GM13977 (cell line): Measurements from ENCODE around the gene NELFA.
A peak's percentile ranks its signal among the peaks of the same experiment; 100 is the strongest.
"Not testable (repeated sequence)": the region's sequence is repeated elsewhere in the genome, so short reads cannot be mapped to it uniquely, and the experiment has no call there.

Experiments
- DNase-seq: peaks from one replicate; pipeline ENCODE4 v3.0.0; 2012; ENCODE audit warnings: low spot score
- CTCF ChIP-seq: IDR thresholded peaks from 2 replicates; pipeline ENCODE4 v1.5.1; 2012; ENCODE audit warnings: mild to moderate bottlenecking, control low read depth; ENCODE audit not compliant: insufficient read depth; ENCODE audit errors: extremely low read depth, missing control alignments
- in situ Hi-C: fragments of 300-500 bp; cut with MboI; formaldehyde crosslinking; loops from one replicate; pipeline ENCODE4 v1.12.0; 2022; ENCODE audit warnings: low sequenced_read_pairs, low pct_unique_long_range_greater_than_20kb, mixed read lengths, inconsistent platforms; ENCODE audit not compliant: unreplicated experiment

NELFA gene

GRCh38 chr4:2040391-2041238 lies 31.8 kb upstream of the NELFA start:
- no peak for TF ChIP-seq CTCF
- DNase-seq, result peak; percentile 51
- in situ Hi-C loops, result no loop called here

- in situ Hi-C loops, result no loop called here
- no peak for DNase-seq
- no peak for TF ChIP-seq CTCF
Observed at GRCh38 chr4:2036866-2037265, 28.1 kb upstream of the NELFA start.

- in situ Hi-C loops, result no loop called here
- no peak for DNase-seq
- TF ChIP-seq CTCF, result no peak
Observed at GRCh38 chr4:2036327-2036726, 27.6 kb upstream of the NELFA start.

GRCh38 chr4:2031161-2031560 lies 22.4 kb upstream of the NELFA start:
- DNase-seq, in situ Hi-C loops: not testable (repeated sequence)

GRCh38 chr4:2027120-2027519 lies 18.3 kb upstream of the NELFA start:
- DNase-seq, in situ Hi-C loops: not testable (repeated sequence)

- no peak for TF ChIP-seq CTCF
- no peak for DNase-seq
- in situ Hi-C loops, result no loop called here
Observed at GRCh38 chr4:2025817-2026216, 17.0 kb upstream of the NELFA start.

- DNase-seq, result no peak
- in situ Hi-C loops, result no loop called here
- TF ChIP-seq CTCF, result no peak
Observed at GRCh38 chr4:2024683-2025082, 15.9 kb upstream of the NELFA start.

GRCh38 chr4:2021358-2022018 lies 12.7 kb upstream of the NELFA start:
- DNase-seq, in situ Hi-C loops: not testable (repeated sequence)
